Liver (tissue), 2 donors: ENCODE data around the gene CYP24A1.

Experiments used
- EGR1 ChIP-seq, 2 donors: IDR thresholded peaks; 2 replicates each; pipeline ENCODE4 v1.6.1; 2016 to 2018; ENCODE audit warnings: antibody characterized with exemption in 2 of 2, low read depth in 2 of 2
- GABPA ChIP-seq, 2 donors: IDR thresholded peaks in 1 of 2; conservative IDR thresholded peaks in 1 of 2; 2 replicates each; pipeline ENCODE4 v1.6.1; 2016; ENCODE audit warnings: antibody characterized with exemption in 2 of 2, mild to moderate bottlenecking in 1 of 2, moderate library complexity in 1 of 2
- donor health status: healthy.

GRCh38 chr20:54153041-54153327 is 20.8 kb downstream of the CYP24A1 start:
- TF ChIP-seq EGR1 (IDR thresholded peaks at IDR 0.05; ENCODE audit: low read depth in 2 of 2) (no peak), GABPA (IDR thresholded peaks at IDR 0.05 in 1 of 2, conservative IDR thresholded peaks at IDR 0.05 in 1 of 2) (no peak)
